Measurements from ENCODE around the gene CENPM.

Gene CENPM

GRCh38 chr22:41893591-41894375 is 53.2 kb downstream of the CENPM start:
- H3K36me3 Mint-ChIP-seq (ENCODE audit: low read depth) = peaks cover 100% of the 10 kb centered on the region

GRCh38 chr22:41892721-41893120 is 54.2 kb downstream of the CENPM start:
- no peaks in the 10 kb centered on the region for H3K4me1 Mint-ChIP-seq (ENCODE audit: low read depth)
- H3K9me3 Mint-ChIP-seq = no peaks in the 10 kb centered on the region
- intact Hi-C loops (cut with micrococcal nuclease) = no loop called here
- H3K36me3 Mint-ChIP-seq (ENCODE audit: low read depth) = peaks cover 100% of the 10 kb centered on the region
- H3K4me3 Mint-ChIP-seq = no peak overlapping the region
- no peaks in the 10 kb centered on the region for H3K27me3 Mint-ChIP-seq
- H3K27ac Mint-ChIP-seq = no peak overlapping the region

More at GRCh38 chr22:41893591-41894375, 53.2 kb downstream of the CENPM start:
- Mint-ChIP-seq H3K27me3 (no peaks in the 10 kb centered on the region), H3K9me3 (no peaks in the 10 kb centered on the region), H3K27ac (no peak overlapping the region), H3K4me1 (ENCODE audit: low read depth) (no peaks in the 10 kb centered on the region), H3K4me3 (no peak overlapping the region)
- intact Hi-C loops (cut with micrococcal nuclease) = no loop called here

GRCh38 chr22:41891407-41891806 is 55.5 kb downstream of the CENPM start:
- intact Hi-C loops (cut with micrococcal nuclease) = no loop called here
- Mint-ChIP-seq H3K36me3 (ENCODE audit: low read depth) (peaks cover 100% of the 10 kb centered on the region), H3K27ac (no peak overlapping the region), H3K4me1 (ENCODE audit: low read depth) (no peaks in the 10 kb centered on the region), H3K27me3 (no peaks in the 10 kb centered on the region), H3K9me3 (no peaks in the 10 kb centered on the region), H3K4me3 (no peak overlapping the region)
